ENCODE data around the gene PNPLA5.

PNPLA5 gene

DNA sequence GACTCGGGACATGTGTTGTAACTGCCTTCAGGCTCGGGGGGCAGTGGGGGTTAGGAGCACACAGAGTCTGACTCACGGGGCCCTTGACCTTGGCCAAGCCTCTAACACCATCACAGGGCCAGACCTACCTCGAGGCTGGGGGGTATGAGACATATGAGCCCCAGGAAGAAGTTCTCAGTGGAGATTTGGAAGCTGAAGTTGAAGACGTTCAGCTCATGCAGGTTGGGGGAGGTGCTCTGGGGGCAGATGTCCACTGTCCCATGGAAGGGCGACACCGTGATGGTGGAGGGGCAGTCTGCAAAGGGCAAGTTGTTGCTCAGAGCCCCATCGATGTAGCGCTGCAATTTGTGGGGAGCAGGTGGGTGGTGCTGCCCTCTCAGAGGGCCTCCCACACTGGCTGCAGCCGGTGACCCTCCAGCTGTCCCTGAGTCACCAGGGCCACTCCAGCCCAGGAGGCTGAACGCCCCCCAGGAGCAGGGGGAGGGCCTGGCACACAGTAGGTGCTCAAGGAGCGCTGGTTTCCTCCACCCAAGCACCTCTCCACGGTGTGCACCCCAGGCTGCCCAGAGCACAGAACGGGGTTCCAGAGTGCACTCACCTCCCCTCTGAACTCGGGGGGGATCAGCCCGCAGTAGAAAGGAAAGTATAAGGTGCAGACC is 2.5 kb downstream of the PNPLA5 start:
- Mint-ChIP-seq H3K4me1 (peaks cover 14% of the 10 kb centered on the region), H3K27ac (no peak overlapping the region), H3K9me3 (peaks cover 4% of the 10 kb centered on the region), H3K27me3 (peaks cover 90% of the 10 kb centered on the region), H3K36me3 (no peaks in the 10 kb centered on the region), H3K4me3 (no peak overlapping the region)
- no peak for ATAC-seq

DNA sequence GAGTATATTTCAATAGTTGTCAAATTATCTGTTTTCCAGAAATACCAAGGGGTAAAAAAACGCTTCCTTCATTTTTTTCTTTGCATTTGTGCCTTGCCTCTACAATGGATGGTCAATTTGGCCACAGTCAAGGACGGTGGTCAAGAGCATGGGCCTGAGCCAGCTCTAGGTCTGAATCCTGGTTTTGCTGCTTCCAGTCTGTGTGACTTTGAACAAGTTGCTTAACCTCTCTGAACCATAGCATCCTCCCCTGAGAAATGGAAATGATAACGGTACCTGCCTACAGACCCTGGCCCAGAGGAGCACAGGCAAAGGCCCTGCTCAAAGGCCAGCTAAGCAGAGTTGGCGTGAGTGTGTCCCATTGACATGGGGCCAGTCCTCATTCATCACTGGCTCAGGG is 3.1 kb downstream of the PNPLA5 start:
- Mint-ChIP-seq H3K27ac (no peak overlapping the region), H3K27me3 (peaks cover 88% of the 10 kb centered on the region), H3K4me3 (no peak overlapping the region), H3K9me3 (peaks cover 4% of the 10 kb centered on the region), H3K4me1 (peaks cover 20% of the 10 kb centered on the region), H3K36me3 (no peaks in the 10 kb centered on the region)
- ATAC-seq, result no peak

DNA sequence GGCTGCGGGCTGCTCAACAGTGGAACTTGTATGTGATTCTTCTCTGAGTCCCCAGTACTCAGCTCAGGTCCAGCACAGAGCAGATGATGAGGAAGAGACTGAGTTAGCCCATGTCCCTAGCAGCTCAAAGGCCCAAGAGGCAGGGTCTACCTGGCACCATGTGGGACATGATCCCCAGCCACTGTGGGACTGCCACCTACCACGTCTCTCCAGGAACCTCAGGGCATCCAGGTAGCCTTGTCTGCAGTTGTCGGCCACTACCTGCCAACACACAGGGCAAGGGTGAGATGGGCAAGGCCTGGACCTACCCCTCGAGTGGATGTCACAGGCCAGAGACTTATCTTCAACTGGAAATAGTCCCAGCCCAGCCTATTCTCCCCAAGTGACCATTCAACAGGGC is 4.4 kb downstream of the PNPLA5 start:
- no peak for ATAC-seq
- Mint-ChIP-seq H3K36me3 (no peaks in the 10 kb centered on the region), H3K27ac (no peak overlapping the region), H3K4me3 (no peak overlapping the region), H3K9me3 (peaks cover 4% of the 10 kb centered on the region), H3K27me3 (peaks cover 88% of the 10 kb centered on the region), H3K4me1 (peaks cover 30% of the 10 kb centered on the region)

DNA sequence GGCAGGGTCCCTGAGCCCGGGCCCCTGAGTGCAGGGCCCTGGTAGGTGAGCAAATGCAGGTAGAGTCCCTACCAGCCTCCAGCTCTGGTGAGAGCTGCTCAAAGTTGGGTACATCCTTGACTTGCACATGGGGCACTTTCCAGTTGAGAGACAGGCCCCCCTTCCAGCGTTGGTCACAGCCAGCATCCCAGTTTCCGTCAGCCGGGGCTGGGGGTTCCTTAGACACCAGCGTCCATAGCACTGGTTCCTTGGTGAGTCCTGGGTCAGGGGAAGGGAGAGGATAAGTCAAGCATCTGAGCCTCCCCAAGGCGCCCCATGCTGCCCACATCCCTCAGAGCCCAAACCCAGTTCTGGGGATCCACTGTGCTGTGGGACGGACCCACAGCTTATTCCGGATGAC is 5.6 kb downstream of the PNPLA5 start:
- Mint-ChIP-seq H3K9me3 (peaks cover 4% of the 10 kb centered on the region), H3K27me3 (peaks cover 78% of the 10 kb centered on the region)
- ATAC-seq, result no peak

DNA sequence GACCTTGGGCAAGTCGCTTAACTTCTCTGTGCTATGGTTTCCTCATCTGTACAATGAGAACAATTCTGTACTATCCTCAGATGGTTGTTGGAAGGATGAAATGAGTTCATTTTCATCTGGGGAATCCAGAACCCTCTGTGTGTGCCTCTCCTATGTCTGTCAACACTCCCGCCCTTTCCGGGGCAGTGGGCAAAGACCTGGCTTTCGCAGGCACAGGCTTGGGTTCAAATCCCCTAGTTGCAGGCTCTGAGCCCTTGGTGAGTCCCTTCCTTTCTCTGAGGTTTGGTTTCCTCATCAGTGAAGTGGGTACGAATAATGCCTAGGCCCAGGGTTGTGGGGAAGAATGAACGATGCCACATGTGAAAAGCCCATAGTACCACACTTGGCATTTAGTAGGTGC is 6.0 kb downstream of the PNPLA5 start:
- Mint-ChIP-seq H3K4me3 (no peak overlapping the region), H3K9me3 (peaks cover 4% of the 10 kb centered on the region)
- no peak for ATAC-seq

More for the DNA sequence above, 5.6 kb downstream of the PNPLA5 start:
- no peak overlapping the region for H3K27ac Mint-ChIP-seq
- peaks cover 30% of the 10 kb centered on the region for H3K4me1 Mint-ChIP-seq
- H3K4me3 Mint-ChIP-seq, result no peak overlapping the region
- no peaks in the 10 kb centered on the region for H3K36me3 Mint-ChIP-seq

DNA sequence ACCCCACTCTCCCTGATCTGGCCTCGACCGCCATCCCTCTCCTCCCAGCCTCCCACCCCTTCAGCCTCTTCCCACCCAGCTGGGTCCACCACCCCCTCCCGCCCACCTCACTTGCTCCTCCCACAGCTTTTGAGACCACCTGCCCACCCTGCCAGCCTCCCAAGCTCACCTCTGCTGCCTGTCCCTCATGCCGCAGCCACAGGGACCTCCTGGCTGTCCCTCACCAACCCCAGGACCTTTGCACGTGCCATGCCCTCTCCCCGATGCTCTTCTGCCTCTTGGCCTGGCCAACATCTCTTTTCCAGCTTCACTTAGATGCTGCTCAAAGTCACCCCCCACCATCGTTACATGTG is 6.5 kb downstream of the PNPLA5 start:
- no peak for ATAC-seq
- Mint-ChIP-seq H3K4me1 (peaks cover 30% of the 10 kb centered on the region), H3K9me3 (peaks cover 4% of the 10 kb centered on the region), H3K27me3 (peaks cover 78% of the 10 kb centered on the region), H3K36me3 (no peaks in the 10 kb centered on the region), H3K27ac (no peak overlapping the region), H3K4me3 (peak overlapping the region; percentile 18)

More for the DNA sequence above, 6.0 kb downstream of the PNPLA5 start:
- H3K4me1 Mint-ChIP-seq, result peaks cover 30% of the 10 kb centered on the region
- H3K27me3 Mint-ChIP-seq, result peaks cover 78% of the 10 kb centered on the region
- no peaks in the 10 kb centered on the region for H3K36me3 Mint-ChIP-seq
- no peak overlapping the region for H3K27ac Mint-ChIP-seq

DNA sequence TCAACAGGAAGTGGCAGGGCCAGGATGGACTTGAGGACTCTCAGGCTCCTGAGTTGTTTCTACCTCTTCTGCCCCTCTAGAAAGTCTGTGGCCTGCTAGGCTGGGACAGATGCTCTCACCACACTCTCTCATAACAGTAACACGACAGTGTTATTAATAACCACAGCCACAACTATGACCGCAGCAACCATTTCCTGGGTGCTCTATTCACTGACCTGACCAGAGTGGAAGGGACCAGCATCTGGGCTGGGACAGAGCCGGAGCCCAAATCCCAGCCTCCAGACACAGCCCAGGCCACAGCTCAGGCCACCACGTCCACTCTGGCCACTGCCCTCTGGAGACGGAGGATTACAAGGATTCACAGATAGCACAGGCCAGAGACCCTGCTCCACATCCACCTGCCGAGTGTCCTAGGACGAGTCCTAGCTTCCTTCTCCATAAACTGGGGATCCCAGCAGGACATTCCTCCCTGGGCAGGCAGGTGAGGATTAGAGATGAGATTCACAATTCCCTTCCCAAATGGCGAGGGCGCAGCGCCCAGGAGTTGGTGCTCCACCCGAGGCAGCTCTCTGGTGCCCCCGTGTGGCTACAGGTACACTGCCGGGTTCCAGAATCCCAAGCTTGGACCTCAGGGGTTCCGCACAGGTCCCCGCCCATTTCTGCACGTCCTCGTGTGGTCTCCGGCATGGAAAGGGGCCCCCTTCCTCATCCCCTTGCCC is 7.1 kb downstream of the PNPLA5 start:
- peaks cover 83% of the 10 kb centered on the region for H3K27me3 Mint-ChIP-seq
- peaks cover 30% of the 10 kb centered on the region for H3K4me1 Mint-ChIP-seq
- H3K36me3 Mint-ChIP-seq, result no peaks in the 10 kb centered on the region
- peak; percentile 68 for ATAC-seq
- peak overlapping the region; percentile 27 for H3K4me3 Mint-ChIP-seq
- H3K9me3 Mint-ChIP-seq, result peaks cover 4% of the 10 kb centered on the region
- no peak overlapping the region for H3K27ac Mint-ChIP-seq

DNA sequence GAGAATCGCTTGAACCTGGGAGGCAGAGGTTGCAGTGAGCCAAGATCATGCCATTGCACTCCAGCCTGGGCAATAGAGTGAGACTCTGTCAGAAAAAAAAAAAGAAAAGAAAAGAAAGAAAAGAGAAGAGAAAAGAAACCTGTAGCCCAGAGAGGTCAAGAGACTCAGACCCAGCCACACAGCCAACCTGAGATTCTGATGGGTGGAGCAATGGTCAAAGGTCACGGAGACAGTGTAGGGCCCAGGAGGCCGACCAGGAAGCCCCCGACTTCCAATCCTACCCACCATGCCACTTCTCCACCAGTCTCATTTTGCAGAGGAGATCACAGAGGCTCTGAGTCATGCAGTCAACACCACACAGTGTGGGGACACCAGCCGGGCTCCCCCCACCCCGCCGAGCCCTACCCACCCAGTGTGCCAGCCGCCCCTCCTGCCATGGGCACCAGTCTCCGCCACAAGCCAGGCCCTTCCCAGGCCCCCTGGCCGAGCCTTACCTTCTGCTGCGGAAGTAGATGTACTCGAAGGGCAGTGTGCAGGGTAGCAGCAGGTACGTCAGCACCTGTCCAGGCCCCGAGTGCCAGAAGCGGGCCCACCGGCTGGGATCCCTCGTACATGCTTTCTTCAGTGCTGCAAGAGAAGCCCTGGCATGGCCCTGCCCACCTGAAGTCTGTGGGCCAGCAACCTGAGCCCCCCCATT is 7.9 kb downstream of the PNPLA5 start:
- H3K4me3 Mint-ChIP-seq, result no peak overlapping the region

DNA sequence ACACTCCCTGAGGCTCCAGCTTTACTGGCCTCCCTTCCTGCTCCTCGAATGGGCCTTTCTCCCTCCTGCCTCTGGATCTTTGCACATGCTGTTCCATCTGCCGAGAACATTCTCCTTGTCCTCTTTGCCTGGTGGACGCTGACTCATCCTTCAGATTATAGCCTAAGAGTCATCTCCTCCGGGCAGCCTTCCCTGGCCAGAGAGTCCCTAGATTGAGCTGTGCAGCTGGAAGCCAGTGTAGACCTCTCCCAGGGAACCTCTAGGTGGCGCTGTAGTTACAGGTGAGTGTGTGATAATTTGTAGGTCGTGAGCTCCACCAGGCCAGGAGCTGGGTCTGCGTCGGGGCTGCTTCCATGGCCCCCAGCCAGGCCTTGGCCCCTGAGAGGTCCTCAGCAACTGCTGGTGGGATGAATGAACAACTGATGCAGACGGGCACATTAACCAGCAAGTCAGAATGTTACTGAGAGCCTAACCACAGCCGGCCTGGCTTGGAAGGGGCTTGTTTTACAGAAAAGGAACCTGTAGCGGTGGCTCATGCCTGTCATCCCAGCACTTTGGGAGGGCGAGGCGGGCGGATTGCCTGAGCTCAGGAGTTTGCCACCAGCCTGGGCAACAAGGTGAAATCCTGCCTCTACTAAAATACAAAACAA is 8.7 kb downstream of the PNPLA5 start:
- peak; percentile 32 for ATAC-seq
- H3K9me3 Mint-ChIP-seq, result peaks cover 4% of the 10 kb centered on the region
- no peak overlapping the region for H3K27ac Mint-ChIP-seq
- no peaks in the 10 kb centered on the region for H3K36me3 Mint-ChIP-seq
- H3K4me1 Mint-ChIP-seq, result peaks cover 30% of the 10 kb centered on the region
- peaks cover 83% of the 10 kb centered on the region for H3K27me3 Mint-ChIP-seq
- no peak overlapping the region for H3K4me3 Mint-ChIP-seq

More for the DNA sequence above, 7.9 kb downstream of the PNPLA5 start:
- H3K9me3 Mint-ChIP-seq, result peaks cover 4% of the 10 kb centered on the region
- H3K27ac Mint-ChIP-seq, result no peak overlapping the region
- peaks cover 83% of the 10 kb centered on the region for H3K27me3 Mint-ChIP-seq
- H3K36me3 Mint-ChIP-seq, result no peaks in the 10 kb centered on the region
- H3K4me1 Mint-ChIP-seq, result peaks cover 30% of the 10 kb centered on the region
- no peak for ATAC-seq

DNA sequence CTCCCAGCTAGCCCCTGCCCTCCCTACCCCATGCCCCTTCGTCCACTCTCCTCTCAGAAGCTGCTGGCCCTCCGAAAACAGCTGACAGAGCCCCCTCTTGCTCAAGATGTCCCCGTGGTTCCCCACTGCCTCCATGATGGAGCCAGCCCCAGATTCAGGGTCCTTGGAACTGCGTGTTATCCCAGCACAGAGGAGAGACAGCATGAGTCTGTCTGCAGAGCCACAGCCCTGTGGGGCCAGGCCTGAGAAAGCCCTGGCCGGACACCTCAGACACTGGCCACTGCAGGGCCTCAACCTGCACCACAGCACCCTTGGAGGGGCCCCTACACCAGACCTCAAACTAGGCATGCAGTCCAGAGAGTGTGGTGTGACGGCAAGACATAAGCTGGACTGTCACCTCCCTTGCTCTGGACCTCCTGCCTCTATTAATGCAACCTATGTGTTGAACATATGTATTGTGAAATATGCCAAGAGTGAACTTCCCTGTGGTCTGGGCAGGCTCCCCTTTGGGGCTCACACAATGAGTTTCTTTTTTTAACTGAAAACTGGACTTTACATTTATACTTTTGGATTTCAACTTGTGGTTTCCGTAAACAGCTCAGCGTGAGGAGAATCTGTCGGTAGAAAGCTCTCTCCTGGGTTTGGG is 9.6 kb downstream of the PNPLA5 start:
- Mint-ChIP-seq H3K4me1 (peaks cover 30% of the 10 kb centered on the region), H3K27me3 (peaks cover 83% of the 10 kb centered on the region), H3K9me3 (peaks cover 4% of the 10 kb centered on the region), H3K4me3 (no peak overlapping the region), H3K27ac (no peak overlapping the region), H3K36me3 (no peaks in the 10 kb centered on the region)
- no peak for ATAC-seq

DNA sequence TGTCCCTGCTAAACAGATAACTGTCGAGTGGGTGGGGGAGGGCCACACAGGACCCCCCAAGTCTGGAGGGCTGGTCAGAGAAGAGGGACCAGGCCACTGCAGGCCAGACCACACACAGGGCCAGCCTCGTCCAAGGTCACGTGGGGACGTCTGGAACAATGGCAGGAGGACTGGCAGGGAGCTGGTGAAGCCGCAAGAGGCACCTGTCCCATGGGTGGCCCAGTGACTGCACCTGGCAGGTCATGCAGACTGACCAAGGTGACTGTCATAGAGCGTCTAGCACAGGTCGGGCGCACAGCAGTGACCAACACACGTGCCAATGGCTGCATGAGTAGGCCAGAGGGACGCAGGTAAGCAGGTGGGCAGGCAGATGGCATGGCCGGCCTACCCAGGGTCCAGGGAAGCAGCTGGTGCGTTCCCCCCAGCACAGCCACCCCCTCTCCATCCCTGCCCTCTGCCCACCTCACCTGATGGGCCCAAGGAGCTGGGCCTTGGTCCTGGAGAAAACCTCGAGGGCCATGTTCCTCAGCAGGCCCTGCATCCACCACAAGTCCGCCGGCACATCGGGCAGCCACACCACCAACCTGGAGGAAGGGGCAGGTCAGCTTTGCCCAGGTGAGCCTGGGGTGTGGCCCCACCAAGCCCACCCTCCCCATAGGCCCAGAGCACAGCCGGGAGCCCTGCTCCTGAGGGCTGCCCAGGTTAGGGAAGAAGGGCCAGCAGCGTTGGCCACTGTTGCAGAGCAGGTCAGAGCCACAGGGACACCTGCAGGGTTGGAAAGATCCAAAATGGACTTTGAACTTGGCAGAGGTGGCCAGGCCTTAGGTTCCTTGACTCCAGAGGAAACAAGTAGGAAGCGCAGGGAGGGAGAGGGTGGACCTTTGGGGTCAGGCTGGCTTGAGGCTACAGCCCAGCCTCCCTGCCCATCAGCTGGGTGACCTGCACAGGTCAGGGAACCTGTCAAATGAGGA is 10.4 kb downstream of the PNPLA5 start:
- ATAC-seq, result no peak
- no peak overlapping the region for H3K27ac Mint-ChIP-seq
- peaks cover 30% of the 10 kb centered on the region for H3K4me1 Mint-ChIP-seq
- no peaks in the 10 kb centered on the region for H3K36me3 Mint-ChIP-seq
- H3K27me3 Mint-ChIP-seq, result peaks cover 83% of the 10 kb centered on the region
- no peak overlapping the region for H3K4me3 Mint-ChIP-seq
- peaks cover 4% of the 10 kb centered on the region for H3K9me3 Mint-ChIP-seq

DNA sequence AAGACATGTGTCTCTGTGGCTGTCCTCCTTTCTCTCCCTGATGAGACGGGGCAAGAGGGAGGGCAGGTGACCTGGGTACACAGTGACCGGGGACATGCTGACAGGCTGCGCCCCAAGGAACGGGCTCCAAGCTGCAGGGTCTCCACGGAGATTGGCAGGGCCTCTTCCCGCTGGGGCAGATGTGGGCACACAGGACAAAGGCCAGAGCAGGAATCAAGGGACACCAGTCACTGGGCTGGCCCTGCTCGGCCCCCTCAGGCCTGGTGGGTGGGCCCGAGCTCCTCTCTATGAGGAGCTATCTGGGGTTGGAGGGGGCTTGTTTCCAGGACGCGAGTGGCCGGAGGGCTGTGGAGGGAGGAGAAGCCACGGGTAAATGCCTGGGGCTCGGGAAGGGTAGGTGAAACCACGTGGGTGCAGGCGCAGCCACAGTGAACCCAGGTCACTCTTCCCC is 11.2 kb downstream of the PNPLA5 start:
- H3K27ac Mint-ChIP-seq, result no peak overlapping the region
- peaks cover 83% of the 10 kb centered on the region for H3K27me3 Mint-ChIP-seq
- ATAC-seq, result no peak
- H3K4me3 Mint-ChIP-seq, result no peak overlapping the region
- H3K9me3 Mint-ChIP-seq, result peaks cover 3% of the 10 kb centered on the region
- no peaks in the 10 kb centered on the region for H3K36me3 Mint-ChIP-seq
- peaks cover 29% of the 10 kb centered on the region for H3K4me1 Mint-ChIP-seq

DNA sequence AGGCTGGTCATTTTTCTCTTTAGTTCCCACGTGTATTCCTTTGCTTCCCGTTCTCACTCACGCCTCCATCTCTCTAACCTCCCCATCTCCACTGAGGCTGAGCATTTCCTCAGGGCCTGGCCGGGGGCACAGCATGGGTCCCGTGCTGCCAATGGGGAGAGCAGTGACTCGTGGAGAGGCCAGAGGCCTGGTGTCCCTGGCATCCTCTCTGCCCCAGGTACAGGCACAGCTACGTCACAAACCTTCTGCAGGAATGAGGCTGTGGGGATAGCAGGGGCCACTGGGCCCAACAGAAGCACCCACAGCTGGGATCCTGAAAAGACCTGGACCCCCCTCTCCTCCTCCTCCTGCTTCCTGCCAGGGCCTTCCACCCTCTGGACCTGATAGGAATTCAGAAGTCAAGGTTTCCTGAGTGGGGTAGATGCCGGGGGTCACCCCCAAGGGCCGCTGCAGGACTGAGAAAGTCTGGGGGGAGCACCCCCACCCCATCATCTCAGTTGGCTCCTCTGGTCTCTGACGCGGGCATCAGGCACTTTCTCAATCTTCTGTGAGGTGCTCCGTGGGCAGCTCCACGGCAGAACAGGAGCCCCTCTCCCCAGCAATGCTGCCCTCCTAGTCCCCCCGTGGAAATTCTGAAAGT is 11.8 kb downstream of the PNPLA5 start:
- Mint-ChIP-seq H3K4me1 (peaks cover 23% of the 10 kb centered on the region), H3K27ac (no peak overlapping the region), H3K27me3 (peaks cover 83% of the 10 kb centered on the region), H3K36me3 (no peaks in the 10 kb centered on the region), H3K9me3 (no peaks in the 10 kb centered on the region), H3K4me3 (no peak overlapping the region)
- ATAC-seq, result no peak
